ENCODE results near the gene INSIG2.

GRCh38 chr2:118061135-118061955 lies 26.9 kb upstream of the INSIG2 start:
- TF ChIP-seq CTCF (conservative IDR thresholded peaks at IDR 0.05; ENCODE audit: low read depth, low read length) (peak; percentile 27), POLR2A (IDR thresholded peaks at IDR 0.05; ENCODE audit: low read depth, low read length) (no peak), FOS (IDR thresholded peaks at IDR 0.05; ENCODE audit: low read depth, low read length) (no peak), SMC3 (IDR thresholded peaks at IDR 0.05; ENCODE audit: low read depth, low read length) (no peak), BHLHE40 (IDR thresholded peaks at IDR 0.05; ENCODE audit: low read depth, low read length) (no peak), USF2 (IDR thresholded peaks at IDR 0.05; ENCODE audit: low read depth, low read length) (no peak), RCOR1 (IDR thresholded peaks at IDR 0.05; ENCODE audit: insufficient replicate concordance, low read length) (no peak), NFE2L2 (IDR thresholded peaks at IDR 0.05; ENCODE audit: low read depth, low read length) (no peak)
